Measurements from ENCODE around the gene PRR30.

The PRR30 gene

GRCh38 chr2:27134781-27135477 lies 4.3 kb downstream of the PRR30 start:
- no peak overlapping the region for H3K27ac ChIP-seq (ENCODE audit: low read length)
- peak overlapping the region; percentile 98 for H3K9ac ChIP-seq (ENCODE audit: low read length)
- no peaks in the 10 kb centered on the region for H3K4me1 ChIP-seq (ENCODE audit: low read length)
- no peaks in the 10 kb centered on the region for H3K9me3 ChIP-seq (replicated peaks; ENCODE audit: insufficient read depth, low read length)
- H3F3A ChIP-seq (ENCODE audit: insufficient read depth, low read length): 0 out of 2 replicates have a peak, but pooled peaks cover 11% of the 10 kb centered on the region
- no peak for DNase-seq
- H3K4me3 ChIP-seq (ENCODE audit: low read length): peak overlapping the region; percentile 90
- H3K9me2 ChIP-seq (replicated peaks; ENCODE audit: insufficient read depth, low read length): no peaks in the 10 kb centered on the region
- no peaks in the 10 kb centered on the region for H3K27me3 ChIP-seq (replicated peaks; ENCODE audit: insufficient read depth, low read length)
- peaks cover 10% of the 10 kb centered on the region; the same call in 1 of the 2 replicates for H3K36me3 ChIP-seq (replicated peaks; ENCODE audit: insufficient read depth, low read length)
- peaks cover 25% of the 10 kb centered on the region for H3K79me2 ChIP-seq (ENCODE audit: low read length)
- H2AFZ ChIP-seq (ENCODE audit: low read length): peak overlapping the region; percentile 86
- TF ChIP-seq EZH2phosphoT487 (IDR thresholded peaks at IDR 0.05; ENCODE audit: low read length) (no peak), EZH2 (optimal IDR thresholded peaks at IDR 0.05; ENCODE audit: low read depth, low read length) (no peak)
- TF ChIP-seq, protein P1, sequence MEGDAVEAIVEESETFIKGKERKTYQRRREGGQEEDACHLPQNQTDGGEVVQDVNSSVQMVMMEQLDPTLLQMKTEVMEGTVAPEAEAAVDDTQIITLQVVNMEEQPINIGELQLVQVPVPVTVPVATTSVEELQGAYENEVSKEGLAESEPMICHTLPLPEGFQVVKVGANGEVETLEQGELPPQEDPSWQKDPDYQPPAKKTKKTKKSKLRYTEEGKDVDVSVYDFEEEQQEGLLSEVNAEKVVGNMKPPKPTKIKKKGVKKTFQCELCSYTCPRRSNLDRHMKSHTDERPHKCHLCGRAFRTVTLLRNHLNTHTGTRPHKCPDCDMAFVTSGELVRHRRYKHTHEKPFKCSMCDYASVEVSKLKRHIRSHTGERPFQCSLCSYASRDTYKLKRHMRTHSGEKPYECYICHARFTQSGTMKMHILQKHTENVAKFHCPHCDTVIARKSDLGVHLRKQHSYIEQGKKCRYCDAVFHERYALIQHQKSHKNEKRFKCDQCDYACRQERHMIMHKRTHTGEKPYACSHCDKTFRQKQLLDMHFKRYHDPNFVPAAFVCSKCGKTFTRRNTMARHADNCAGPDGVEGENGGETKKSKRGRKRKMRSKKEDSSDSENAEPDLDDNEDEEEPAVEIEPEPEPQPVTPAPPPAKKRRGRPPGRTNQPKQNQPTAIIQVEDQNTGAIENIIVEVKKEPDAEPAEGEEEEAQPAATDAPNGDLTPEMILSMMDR (IDR thresholded peaks at IDR 0.05; ENCODE audit: low read length): no peak
- H4K20me1 ChIP-seq (ENCODE audit: insufficient read depth, low read length): no peaks in the 10 kb centered on the region
- H3K4me2 ChIP-seq (ENCODE audit: low read depth, low read length): peak overlapping the region; percentile 53

GRCh38 chr2:27133905-27134780 lies 5.1 kb downstream of the PRR30 start, which contains the start of gene PREB:
TSS of gene PREB (minus strand) at chr2:27134636. CDS start at chr2:27134421, 215 bp downstream.
- Histone ChIP-seq H3K27me3 (replicated peaks; ENCODE audit: insufficient read depth, low read length) (no peaks in the 10 kb centered on the region), H3K4me3 (ENCODE audit: low read length) (peak within 1 kb of the TSS; percentile 90), H4K20me1 (ENCODE audit: insufficient read depth, low read length) (no peaks in the 10 kb centered on the region), H3K79me2 (ENCODE audit: low read length) (peaks cover 25% of the 10 kb centered on the region), H3K4me1 (ENCODE audit: low read length) (no peaks in the 10 kb centered on the region), H2AFZ (ENCODE audit: low read length) (peak within 1 kb of the TSS; percentile 86), H3K9ac (ENCODE audit: low read length) (peak within 1 kb of the TSS; percentile 98), H3F3A (ENCODE audit: insufficient read depth, low read length) (0 out of 2 replicates have a peak, but pooled peaks cover 11% of the 10 kb centered on the region), H3K4me2 (ENCODE audit: low read depth, low read length) (peak within 1 kb of the TSS; percentile 95), H3K9me3 (replicated peaks; ENCODE audit: insufficient read depth, low read length) (no peaks in the 10 kb centered on the region), H3K36me3 (replicated peaks; ENCODE audit: insufficient read depth, low read length) (peaks cover 10% of the 10 kb centered on the region; the same call in 1 of the 2 replicates), H3K9me2 (replicated peaks; ENCODE audit: insufficient read depth, low read length) (no peaks in the 10 kb centered on the region), H3K27ac (ENCODE audit: low read length) (peak within 1 kb of the TSS; percentile 62; the same call in 1 of the 2 replicates)
- DNase-seq: peak; percentile 98
- no peak for TF ChIP-seq EZH2phosphoT487 (IDR thresholded peaks at IDR 0.05; ENCODE audit: low read length)
- TF ChIP-seq, protein P1 (IDR thresholded peaks at IDR 0.05; ENCODE audit: low read length): peak; percentile 44

- TF ChIP-seq EZH2phosphoT487 (IDR thresholded peaks at IDR 0.05; ENCODE audit: low read length) (no peak), EZH2 (optimal IDR thresholded peaks at IDR 0.05; ENCODE audit: low read depth, low read length) (no peak)
- TF ChIP-seq, protein P1 (IDR thresholded peaks at IDR 0.05; ENCODE audit: low read length): no peak
- Histone ChIP-seq H3K79me2 (ENCODE audit: low read length) (peaks cover 25% of the 10 kb centered on the region), H3K4me2 (ENCODE audit: low read depth, low read length) (peak overlapping the region; percentile 95), H3K36me3 (replicated peaks; ENCODE audit: insufficient read depth, low read length) (peaks cover 10% of the 10 kb centered on the region; the same call in 1 of the 2 replicates), H3K27ac (ENCODE audit: low read length) (no peak overlapping the region), H3K9me3 (replicated peaks; ENCODE audit: insufficient read depth, low read length) (no peaks in the 10 kb centered on the region), H3K27me3 (replicated peaks; ENCODE audit: insufficient read depth, low read length) (no peaks in the 10 kb centered on the region), H3K4me1 (ENCODE audit: low read length) (no peaks in the 10 kb centered on the region), H3K9me2 (replicated peaks; ENCODE audit: insufficient read depth, low read length) (no peaks in the 10 kb centered on the region), H3K4me3 (ENCODE audit: low read length) (peak overlapping the region; percentile 90), H4K20me1 (ENCODE audit: insufficient read depth, low read length) (no peaks in the 10 kb centered on the region), H3F3A (ENCODE audit: insufficient read depth, low read length) (0 out of 2 replicates have a peak, but pooled peaks cover 11% of the 10 kb centered on the region), H2AFZ (ENCODE audit: low read length) (no peak overlapping the region), H3K9ac (ENCODE audit: low read length) (peak overlapping the region; percentile 98)
- DNase-seq: peak; percentile 16
These were observed 5.9 kb downstream of the PRR30 start for GRCh38 chr2:27133195-27133875.
